Measurements from ENCODE around the gene GPR137B. TPM values are rescaled to one million over a fixed set of nuclear protein-coding genes. Genes with fewer than 3 reads are reported as not detected.

Gene GPR137B
- total and polyA plus RNA-seq, 8 donors = 2.9 to 64.8 (median 12.5) TPM

GRCh38 chr1:236201786-236202185 lies 59.4 kb downstream of the GPR137B start:
- intact Hi-C loops (cut with DNase I; ENCODE audit: low total_unique reads) = no loop called here
- no peak for DNase-seq
- H3K27me3 ChIP-seq = no peaks in the 10 kb centered on the region
- no peak overlapping the region for H3K27ac ChIP-seq
- H3K4me1 ChIP-seq = no peaks in the 10 kb centered on the region
- no peak overlapping the region for H3K4me3 ChIP-seq
- H3K9me3 ChIP-seq = peaks cover 10 to 71% (median 55%) of the 10 kb centered on the region in 4 donors
- 94 to 100% (median 97%) methylated on average over 1 of the region's 1 CpG for WGBS, 5 donors
- no peak for TF ChIP-seq POLR2AphosphoS5 (IDR thresholded peaks at IDR 0.05)
- no peak for TF ChIP-seq POLR2A (IDR thresholded peaks at IDR 0.05)
- TF ChIP-seq CTCF (IDR thresholded peaks at IDR 0.05) = no peak
- TF ChIP-seq EP300 (IDR thresholded peaks at IDR 0.05) = no peak
- H3K36me3 ChIP-seq = peaks cover 0 to 42% (median 26%) of the 10 kb centered on the region in 4 donors

GRCh38 chr1:236204039-236204438 lies 61.7 kb downstream of the GPR137B start:
- H3K4me1 ChIP-seq = no peaks in the 10 kb centered on the region
- H3K27ac ChIP-seq = no peak overlapping the region
- no peak for DNase-seq
- intact Hi-C loops (cut with DNase I; ENCODE audit: low total_unique reads) = no loop called here
- H3K9me3 ChIP-seq = peaks cover 10 to 51% (median 37%) of the 10 kb centered on the region in 4 donors
- WGBS, 5 donors = 89 to 100% (median 95%) methylated on average over 1 of the region's 1 CpG
- peaks cover 0 to 38% (median 34%) of the 10 kb centered on the region in 4 donors for H3K36me3 ChIP-seq
- no peaks in the 10 kb centered on the region for H3K27me3 ChIP-seq
- H3K4me3 ChIP-seq = no peak overlapping the region
- TF ChIP-seq POLR2AphosphoS5 (IDR thresholded peaks at IDR 0.05) (no peak), CTCF (IDR thresholded peaks at IDR 0.05) (no peak), EP300 (IDR thresholded peaks at IDR 0.05) (no peak), POLR2A (IDR thresholded peaks at IDR 0.05) (no peak)

- WGBS, 5 donors = 88 to 98% (median 95%) methylated on average over 3 of the region's 3 CpGs
- intact Hi-C loops (cut with DNase I; ENCODE audit: low total_unique reads) = no loop called here
- Histone ChIP-seq H3K27ac (no peak overlapping the region), H3K4me3 (no peak overlapping the region), H3K36me3 (peaks cover 0 to 38% (median 35%) of the 10 kb centered on the region in 4 donors), H3K4me1 (no peaks in the 10 kb centered on the region), H3K9me3 (peaks cover 10 to 45% (median 34%) of the 10 kb centered on the region in 4 donors), H3K27me3 (no peaks in the 10 kb centered on the region)
- no peak for DNase-seq
- no peak for TF ChIP-seq POLR2AphosphoS5 (IDR thresholded peaks at IDR 0.05)
These were observed 62.3 kb downstream of the GPR137B start for GRCh38 chr1:236204656-236205055.

GRCh38 chr1:236206548-236206947 lies 64.2 kb downstream of the GPR137B start:
- intact Hi-C loops (cut with DNase I; ENCODE audit: low total_unique reads) = no loop called here
- H3K9me3 ChIP-seq = peaks cover 0 to 26% (median 16%) of the 10 kb centered on the region in 4 donors
- no peak overlapping the region for H3K4me3 ChIP-seq
- no peaks in the 10 kb centered on the region for H3K27me3 ChIP-seq
- 66 to 72% (median 69%) methylated on average over 4 of the region's 4 CpGs for WGBS, 5 donors
- no peak for TF ChIP-seq CTCF (IDR thresholded peaks at IDR 0.05)
- no peak for TF ChIP-seq POLR2A (IDR thresholded peaks at IDR 0.05)
- TF ChIP-seq POLR2AphosphoS5 (IDR thresholded peaks at IDR 0.05) = peak in 1 of 3 donors; percentile 22
- peak overlapping the region in 2 of 5 donors; percentile 4 to 25 for H3K27ac ChIP-seq
- peaks cover 0 to 46% (median 38%) of the 10 kb centered on the region in 4 donors for H3K36me3 ChIP-seq
- H3K4me1 ChIP-seq = no peaks in the 10 kb centered on the region
- peak in 1 of 2 donors; percentile 32 for DNase-seq

- 63 to 77% (median 74%) methylated on average over 5 of the region's 5 CpGs for WGBS, 5 donors
- Histone ChIP-seq H3K4me3 (no peak overlapping the region), H3K27me3 (no peaks in the 10 kb centered on the region), H3K27ac (peak overlapping the region in 2 of 5 donors; percentile 4 to 25), H3K4me1 (no peaks in the 10 kb centered on the region), H3K9me3 (peaks cover 0 to 20% (median 11%) of the 10 kb centered on the region in 4 donors), H3K36me3 (peaks cover 0 to 40% (median 35%) of the 10 kb centered on the region in 4 donors)
- no peak for TF ChIP-seq EP300 (IDR thresholded peaks at IDR 0.05)
- no peak for TF ChIP-seq CTCF (IDR thresholded peaks at IDR 0.05)
- TF ChIP-seq POLR2A (IDR thresholded peaks at IDR 0.05) = no peak
- no peak for TF ChIP-seq POLR2AphosphoS5 (IDR thresholded peaks at IDR 0.05)
- intact Hi-C loops (cut with DNase I; ENCODE audit: low total_unique reads) = no loop called here
- DNase-seq = peak in 1 of 2 donors; percentile 17
These were observed 64.8 kb downstream of the GPR137B start for GRCh38 chr1:236207121-236207520.
